GM23338 (cell line): Measurements from ENCODE around the gene OSBPL7.

Experiments used
- CREB1 ChIP-seq: fragments of 250-450 bp; sonication (Bioruptor Pico); IDR thresholded peaks from 2 replicates; pipeline ENCODE4 v1.5.0; 2020; ENCODE audit warnings: low read depth, mild to moderate bottlenecking, moderate library complexity
- CTCF ChIP-seq, 2 experiments: fragments of 200-600 bp in 1 of 2; sonication (generic) in 1 of 2; conservative IDR thresholded peaks; 2 replicates each; pipeline versions ENCODE4 v1.5.1 to v1.6.1; 2016 to 2017; ENCODE audit warnings: antibody characterized with exemption in 2 of 2, low read depth in 2 of 2, mild to moderate bottlenecking in 2 of 2, moderate library complexity in 1 of 2
- EZH2 ChIP-seq: fragments of 200-600 bp; sonication (generic); IDR thresholded peaks from one replicate; pipeline ENCODE4 v1.8.0; 2017; ENCODE audit warnings: antibody characterized with exemption, mild to moderate bottlenecking, low read depth; ENCODE audit not compliant: unreplicated experiment
- REST ChIP-seq: IDR thresholded peaks from one replicate; pipeline ENCODE4 v1.6.1; 2018; ENCODE audit warnings: antibody characterized with exemption; ENCODE audit not compliant: unreplicated experiment

GRCh38 chr17:47816947-47817346, 4.6 kb downstream of the OSBPL7 start:
- TF ChIP-seq CREB1 (CRISPR knock-in tag) = no peak
- TF ChIP-seq CTCF (conservative IDR thresholded peaks at IDR 0.05; ENCODE audit: low read depth in 2 of 2) = no peak
- TF ChIP-seq EZH2 = no peak
- TF ChIP-seq REST = no peak
